D721Med (cell line): Measurements from ENCODE around the gene MRPS5.

ENCODE experiments used
- DNase-seq: peaks from one replicate; pipeline ENCODE4 v3.0.0; 2011; ENCODE audit warnings: low spot score; ENCODE audit not compliant: insufficient read length
- FAIRE-seq: peaks from 2 replicates; lab custom pipeline; 2011; peaks lifted over from hg19 to GRCh38; lab: Jason Lieb, UNC
- CTCF ChIP-seq: IDR thresholded peaks from 2 replicates; pipeline ENCODE4 v1.5.1; 2012; ENCODE audit warnings: mild to moderate bottlenecking, control low read depth; ENCODE audit not compliant: insufficient read depth; ENCODE audit errors: missing control alignments

Gene MRPS5

DNA sequence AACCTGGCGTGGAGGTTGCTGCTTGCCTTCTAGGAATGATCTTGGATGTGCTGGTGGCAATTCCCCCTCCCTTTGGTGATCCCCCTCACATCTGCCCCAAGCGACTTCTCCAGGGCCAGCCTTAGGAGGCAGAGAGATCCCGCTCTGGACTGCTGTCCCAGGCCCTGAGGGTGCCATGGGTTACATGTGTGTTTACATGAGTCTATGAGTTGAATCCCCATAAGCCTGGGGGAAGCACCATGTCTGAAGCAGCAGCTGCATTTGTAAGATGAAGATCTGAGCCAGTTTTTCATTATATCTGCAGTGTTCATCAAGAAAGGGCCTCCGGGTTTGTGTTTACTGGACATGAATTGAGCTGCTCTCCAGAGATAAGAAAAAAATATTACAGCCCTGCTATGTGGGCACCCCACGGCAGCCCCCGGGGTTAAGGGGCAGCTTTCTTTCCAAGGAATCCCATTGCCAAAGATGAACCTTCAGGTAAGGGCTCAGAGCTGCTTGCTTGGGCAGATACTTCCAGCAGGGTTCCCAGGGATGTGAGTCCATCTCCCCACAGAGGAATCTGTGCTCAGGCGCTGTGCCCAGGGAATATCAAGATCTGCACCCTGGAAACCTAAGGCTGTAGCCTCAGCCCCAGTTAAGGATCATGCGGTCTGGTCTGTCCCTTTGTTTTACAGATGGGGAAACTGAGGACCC, 46.0 kb downstream of the MRPS5 start:
- FAIRE-seq (no peak), DNase-seq (no peak)
- no peak for TF ChIP-seq CTCF

GRCh38 chr2:95074663-95075439, 46.8 kb downstream of the MRPS5 start:
- DNase-seq (no peak), FAIRE-seq (no peak)
- TF ChIP-seq CTCF, result no peak

- DNase-seq, result no peak
- TF ChIP-seq CTCF, result no peak
- FAIRE-seq, result no peak
Measured at GRCh38 chr2:95073856-95074662, 47.5 kb downstream of the MRPS5 start.

DNA sequence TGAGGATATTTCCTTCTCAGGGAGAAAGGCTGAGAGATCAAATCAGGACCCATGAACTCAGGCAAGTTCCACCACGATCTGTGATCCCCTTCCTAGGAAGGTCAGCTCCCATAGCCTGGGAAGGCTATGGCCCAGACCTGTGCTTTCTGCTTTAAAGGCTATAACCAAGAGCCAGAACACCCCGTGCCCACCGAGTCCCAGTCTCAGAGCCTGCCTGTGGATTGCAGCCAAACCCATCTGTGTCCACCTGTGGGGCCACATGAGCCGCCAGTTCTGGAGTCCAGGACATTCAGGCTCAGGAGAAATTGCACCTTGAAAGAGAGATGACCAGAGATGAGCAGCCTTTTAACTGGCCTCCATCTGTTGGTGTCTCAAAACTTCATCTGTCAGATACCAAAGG, 49.2 kb downstream of the MRPS5 start:
- TF ChIP-seq CTCF, result no peak
- DNase-seq (no peak), FAIRE-seq (no peak)

DNA sequence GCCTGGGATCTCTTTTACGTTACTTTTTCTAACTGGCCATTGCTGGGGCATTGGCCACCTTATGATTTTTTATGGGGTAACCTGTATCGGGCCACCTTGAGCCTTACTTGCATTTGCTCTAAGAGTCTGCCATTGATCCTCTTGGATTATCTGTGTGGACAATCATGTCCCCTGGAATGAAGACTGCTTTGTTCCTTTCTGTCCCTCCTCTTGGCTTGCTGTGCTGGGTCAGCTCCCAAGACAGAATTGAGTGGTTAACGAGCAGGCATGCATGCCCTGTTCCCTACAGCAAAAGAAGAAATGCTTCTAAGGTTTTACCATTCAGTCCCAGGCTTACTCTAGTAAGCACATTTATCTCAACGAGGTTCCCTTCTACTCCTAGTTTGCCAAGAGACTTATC, 49.8 kb downstream of the MRPS5 start:
- no peak for DNase-seq
- TF ChIP-seq CTCF, result no peak
- FAIRE-seq, result no peak

DNA sequence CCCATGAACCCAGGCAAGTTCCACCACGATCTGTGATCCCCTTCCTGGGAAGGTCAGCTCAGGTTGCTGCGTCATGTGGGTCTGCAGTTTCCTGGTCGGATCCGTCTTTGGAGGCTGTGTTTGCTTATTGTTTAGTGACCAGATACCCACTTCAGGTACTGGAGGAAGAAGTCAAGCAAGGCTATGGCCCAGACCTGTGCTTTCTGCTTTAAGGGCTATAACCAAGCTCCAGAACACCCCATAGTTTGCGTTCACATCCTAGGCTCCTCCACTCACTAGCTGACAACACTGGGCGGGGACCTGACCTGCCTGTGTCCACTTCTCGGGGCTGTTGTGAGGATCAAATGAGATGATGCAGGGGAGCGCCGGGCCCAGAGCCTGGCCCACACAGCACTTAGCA, 52.1 kb downstream of the MRPS5 start:
- FAIRE-seq (no peak), DNase-seq (no peak)
- no peak for TF ChIP-seq CTCF

DNA sequence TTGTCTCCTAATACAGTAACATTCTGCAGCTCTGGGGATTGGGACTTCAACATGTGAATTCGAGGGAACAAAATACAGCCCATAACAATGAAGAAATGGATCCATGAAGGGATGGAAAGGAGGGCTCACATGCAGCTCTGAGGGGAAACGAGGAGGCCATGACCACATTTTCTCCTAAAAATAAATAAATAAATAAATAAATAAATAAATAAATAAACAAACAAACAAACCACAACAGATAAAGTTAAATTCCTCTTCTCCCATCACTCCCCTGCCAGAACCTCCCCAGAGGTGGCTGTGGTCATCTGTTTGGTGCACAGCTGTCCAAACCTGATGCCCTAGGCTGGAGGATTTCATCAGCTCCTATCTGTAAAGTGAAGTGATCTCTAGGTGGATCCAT, 53.4 kb downstream of the MRPS5 start:
- no peak for DNase-seq
- FAIRE-seq, result no peak
- TF ChIP-seq CTCF, result no peak
